Heart left ventricle (tissue), 11 donors: ENCODE results near the gene PHEX. TPM values are rescaled to one million over a fixed set of nuclear protein-coding genes. Genes with fewer than 3 reads are reported as not detected.

Experiments used
- polyA plus RNA-seq, 2 donors: library from polyadenylated mRNA; stranded (reverse); fragments of 200-250 nt; gene quantifications; one replicate each; pipeline ENCODE4 v1.2.3, GENCODE V29; 2013
- total RNA-seq, 9 donors: library from RNA; depleted of rRNA in 2 of 9; stranded (reverse); fragments of >200 nt in 2 of 9; fragmentation: NEBNext Ultra II Directional in 3 of 9; extraction: Animal tissue kit (Norgen Biotek cat#: 25700) in 3 of 9; gene quantifications; one replicate each; pipeline versions ENCODE4 v1.1.0 to v1.2.4, GENCODE V29; 2016 to 2023
- donor health status: ischemic (EF 13 %, LVEDD 7.1; RV severe dilation, severe dysfunction).
- donor health status: healthy with polysubstance abuse.
- donor health status: DM: no; HTN: yes; CAD: no.
- donor health status: DM: no; HTN: no; CAD: no.
- donor health status: ischemic (EF 25% LVEDD 5.7; RV mildly dilated, moderate dysfunction).
- donor health status: healthy.
- donor health status: DM: yes; HTN: yes; CAD: no.
- donor health status: PGD.
- donor health status: nonischemic (EF 23%, LVEDD 6.1; RV moderate dilation, normal function).

Gene PHEX
- total and polyA plus RNA-seq, 11 donors: 0.01 to 0.53 (median 0.23) TPM; not detected in 5

Other genes starting within 250 kb of the PHEX start
- 10 to 100 TPM in 7 of 9 donors, 1 to 10 TPM in 2; 7.5 to 14.8 (median 11.7) TPM for gene MBTPS2, start 192.7 kb upstream of the PHEX start, total RNA-seq
- gene MBTPS2, start 192.7 kb upstream of the PHEX start, polyA plus RNA-seq: 10 to 100 TPM in 1 of 2 donors, 1 to 10 TPM in 1; 2.6 to 10.1 TPM
- 1 to 10 TPM in 2 of 9 donors, under 1 TPM in 7; 0.38 to 1.2 (median 0.56) TPM for gene YY2, start 176.3 kb upstream of the PHEX start, total RNA-seq
- gene YY2, start 176.3 kb upstream of the PHEX start, polyA plus RNA-seq: under 1 TPM; 0.65 to 0.80 TPM
- 10 to 100 TPM; 25.5 to 77.2 (median 50.2) TPM for gene SMS, start 91.6 kb upstream of the PHEX start, total RNA-seq
- 100 to 1,000 TPM in 1 of 2 donors, 10 to 100 TPM in 1; 24.0 to 109 TPM for gene SMS, start 91.6 kb upstream of the PHEX start, polyA plus RNA-seq
- gene CBLL2, start 240.6 kb downstream of the PHEX start, total RNA-seq: not detected
- not detected for gene CBLL2, start 240.6 kb downstream of the PHEX start, polyA plus RNA-seq